Prostate gland (tissue), 2 donors: ENCODE measurements around the gene TNNC1. TPM values are rescaled to one million over a fixed set of nuclear protein-coding genes. Genes with fewer than 3 reads are reported as not detected.

Experiments
- DNase-seq: peaks from one replicate; pipeline ENCODE4 v3.0.0-alpha.2; 2019; ENCODE audit warnings: low spot score
- H3K27ac ChIP-seq, 2 donors: fragments of 200-600 bp; sonication (generic); 2 replicates each; pipeline ENCODE4 v1.5.1; 2017 to 2019
- H3K27me3 ChIP-seq: fragments of 200-600 bp; sonication (generic); replicated peaks from 2 replicates; pipeline ENCODE4 v1.5.1; 2019; ENCODE audit not compliant: insufficient read depth
- H3K36me3 ChIP-seq, 2 donors: fragments of 200-600 bp; sonication (generic); 1 replicate in 1 of 2; 2 replicates in 1 of 2; pipeline versions ENCODE4 v1.5.1 to v1.8.1; 2017 to 2019
- H3K4me1 ChIP-seq: fragments of 200-600 bp; sonication (generic); replicated peaks from 2 replicates; pipeline ENCODE4 v1.5.1; 2019
- H3K4me3 ChIP-seq, 2 donors: fragments of 200-600 bp; sonication (generic); 2 replicates each; pipeline ENCODE4 v1.5.1; 2017 to 2019
- H3K9me3 ChIP-seq: fragments of 200-600 bp; sonication (generic); 2 replicates; pipeline ENCODE4 v1.5.1; 2017
- CTCF ChIP-seq, 4 experiments: fragments of 200-600 bp in 2 of 4; fragments of 450-650 bp in 2 of 4; sonication (generic) in 2 of 4; IDR thresholded peaks; 1 replicate in 3 of 4; 2 replicates in 1 of 4; pipeline ENCODE4 v1.5.1; 2016 to 2019; ENCODE audit warnings: antibody characterized with exemption in 4 of 4, mild to moderate bottlenecking in 2 of 4, moderate library complexity in 2 of 4
- POLR2A ChIP-seq: fragments of 450-650 bp; IDR thresholded peaks from one replicate; pipeline ENCODE4 v1.6.1; 2016; ENCODE audit warnings: antibody characterized with exemption, mild to moderate bottlenecking
- POLR2AphosphoS5 ChIP-seq: sonication (generic); formaldehyde crosslinking; IDR thresholded peaks from one replicate; pipeline ENCODE4 v1.6.1; 2017; ENCODE audit warnings: antibody characterized with exemption
- WGBS: methylation state at CpG from one replicate; pipeline ENCODE4 v1.1.5; 2018; 5-methylcytosine and 5-hydroxymethylcytosine counted together
- intact Hi-C: fragments of 100-400 bp; cut with DNase I; formaldehyde crosslinking; loops from one replicate; pipeline ENCODE4 v1.14.2; 2022
- total RNA-seq, 2 donors: library from RNA; depleted of rRNA; stranded (reverse); fragments of >200 nt; gene quantifications; one replicate each; pipeline ENCODE4 v1.1.0, GENCODE V29; 2016

Gene TNNC1
- total RNA-seq, 2 donors from 2014 or later, result 2.7 to 109 TPM

GRCh38 chr3:52477076-52477795 is 23.4 kb upstream of the TNNC1 start:
- TF ChIP-seq POLR2AphosphoS5 (no peak), CTCF (IDR thresholded peaks at IDR 0.05) (no peak), POLR2A (no peak)
- intact Hi-C loops, result loop anchor here (10.0 kb wide), 1 partner anchor 208 kb away; the partner anchor contains the start of genes GNL3 and PBRM1
- no peaks in the 10 kb centered on the region for H3K27me3 ChIP-seq
- no peak for DNase-seq
- no peaks in the 10 kb centered on the region for H3K9me3 ChIP-seq
- no peak overlapping the region for H3K27ac ChIP-seq
- H3K4me3 ChIP-seq, result no peak overlapping the region
- 90% methylated on average over 16 of the region's 16 CpGs for WGBS
- peaks cover 56 to 68% of the 10 kb centered on the region in 2 donors for H3K36me3 ChIP-seq
- H3K4me1 ChIP-seq, result no peaks in the 10 kb centered on the region

- no peaks in the 10 kb centered on the region for H3K9me3 ChIP-seq
- peaks cover 29% of the 10 kb centered on the region for H3K4me1 ChIP-seq
- H3K4me3 ChIP-seq, result no peak overlapping the region
- no peak for TF ChIP-seq POLR2AphosphoS5
- intact Hi-C loops, result loop anchor here (10.0 kb wide), 1 partner anchor 212 kb away; the partner anchor contains the start of genes GNL3 and PBRM1
- H3K27ac ChIP-seq, result no peak overlapping the region
- H3K27me3 ChIP-seq, result no peaks in the 10 kb centered on the region
- DNase-seq, result no peak
- peaks cover 30 to 38% of the 10 kb centered on the region in 2 donors for H3K36me3 ChIP-seq
- 87% methylated on average over 5 of the region's 5 CpGs for WGBS
These were observed 19.2 kb upstream of the TNNC1 start for GRCh38 chr3:52473026-52473425.

GRCh38 chr3:52472239-52473000 is 18.6 kb upstream of the TNNC1 start:
- Histone ChIP-seq H3K36me3 (peaks cover 26 to 33% of the 10 kb centered on the region in 2 donors), H3K4me3 (no peak overlapping the region), H3K9me3 (no peaks in the 10 kb centered on the region), H3K27ac (peak overlapping the region; percentile 25 to 82), H3K27me3 (no peaks in the 10 kb centered on the region), H3K4me1 (peaks cover 29% of the 10 kb centered on the region)
- intact Hi-C loops, result loop anchor here (10.0 kb wide), 1 partner anchor 212 kb away; the partner anchor contains the start of genes GNL3 and PBRM1
- no peak for DNase-seq
- WGBS, result 73% methylated on average over 14 of the region's 14 CpGs
- TF ChIP-seq CTCF (IDR thresholded peaks at IDR 0.05) (no peak), POLR2AphosphoS5 (no peak), POLR2A (no peak)

- Histone ChIP-seq H3K36me3 (peaks cover 25 to 27% of the 10 kb centered on the region in 2 donors), H3K27ac (peak overlapping the region; percentile 45 to 82), H3K9me3 (no peaks in the 10 kb centered on the region), H3K4me1 (peaks cover 31% of the 10 kb centered on the region), H3K4me3 (no peak overlapping the region), H3K27me3 (no peaks in the 10 kb centered on the region)
- TF ChIP-seq POLR2A (no peak), POLR2AphosphoS5 (peak; percentile 14), CTCF (IDR thresholded peaks at IDR 0.05) (peak; percentile 68 to 80 (median 74))
- intact Hi-C loops, result loop anchor here (10.0 kb wide), 1 partner anchor 213 kb away; the partner anchor contains the start of genes GNL3 and PBRM1
- DNase-seq, result peak; percentile 67
- WGBS, result 48% methylated on average over 24 of the region's 26 CpGs
These were observed 17.8 kb upstream of the TNNC1 start for GRCh38 chr3:52471371-52472238.
